NT2/D1 (cell line): Measurements from ENCODE around the gene COA8.

Experiments
- SUZ12 ChIP-seq: IDR thresholded peaks from 2 replicates; pipeline ENCODE4 v1.6.1; 2011; ENCODE audit not compliant: insufficient read length, insufficient read depth; ENCODE audit errors: extremely low read depth
- YY1 ChIP-seq: IDR thresholded peaks from 2 replicates; pipeline ENCODE4 v1.6.1; 2011; ENCODE audit not compliant: insufficient read length, insufficient read depth
- ZNF274 ChIP-seq: IDR thresholded peaks from 2 replicates; pipeline ENCODE4 v1.6.1; 2011; ENCODE audit warnings: mild to moderate bottlenecking, low read depth, low read length

DNA sequence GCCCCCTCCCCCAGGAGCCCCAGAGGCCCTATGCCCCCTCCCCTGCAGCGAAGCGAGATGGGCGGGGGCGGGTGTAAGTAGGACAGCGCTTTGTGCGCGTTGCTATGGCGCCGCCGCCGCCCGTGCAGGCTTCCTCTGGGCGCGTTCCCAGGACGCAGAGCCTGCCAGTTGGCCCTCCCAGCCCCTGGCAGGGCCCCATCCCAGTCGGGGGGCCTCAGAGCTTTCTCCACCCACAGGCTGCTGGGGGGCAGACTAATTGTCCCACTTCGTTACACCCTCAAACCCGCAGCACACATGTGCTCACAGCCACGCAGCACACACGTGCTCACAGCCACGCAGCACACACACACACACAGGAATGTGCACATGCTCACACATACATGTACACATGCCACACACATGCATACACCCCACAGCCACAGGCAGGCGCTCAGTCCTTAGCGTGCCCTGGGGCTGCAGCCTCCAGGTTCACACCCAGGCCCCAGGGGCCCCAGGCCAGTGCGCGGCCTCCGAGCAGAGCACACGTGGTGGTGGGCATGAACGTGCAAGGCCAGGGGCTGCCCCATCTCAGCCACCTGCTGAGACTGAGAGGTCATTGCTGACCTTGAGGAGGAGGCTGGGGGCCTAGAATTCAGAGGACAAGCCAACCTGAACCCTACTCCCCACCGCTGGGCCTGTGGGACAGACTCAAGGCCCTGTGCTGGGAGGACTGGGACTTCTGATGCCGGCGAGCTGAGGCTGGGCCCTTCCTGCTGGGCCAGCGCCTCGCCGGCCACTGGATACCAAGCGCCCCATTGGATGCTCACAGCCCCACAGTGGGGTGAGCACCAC, 18.2 kb upstream of the COA8 start:
- TF ChIP-seq ZNF274 (no peak), SUZ12 (no peak), YY1 (no peak)
